DMS 273 treated with DMSO at 0.1 percent for 48 hours (cell line): ENCODE results near the gene AGAP2.
"Not testable (repeated sequence)": the region's sequence is repeated elsewhere in the genome, so short reads cannot be mapped to it uniquely, and the experiment has no call there.

Source experiments
- DNase-seq: peaks from one replicate; lab custom pipeline; 2025; lab: John Stamatoyannopoulos, UW

Gene AGAP2

DNA sequence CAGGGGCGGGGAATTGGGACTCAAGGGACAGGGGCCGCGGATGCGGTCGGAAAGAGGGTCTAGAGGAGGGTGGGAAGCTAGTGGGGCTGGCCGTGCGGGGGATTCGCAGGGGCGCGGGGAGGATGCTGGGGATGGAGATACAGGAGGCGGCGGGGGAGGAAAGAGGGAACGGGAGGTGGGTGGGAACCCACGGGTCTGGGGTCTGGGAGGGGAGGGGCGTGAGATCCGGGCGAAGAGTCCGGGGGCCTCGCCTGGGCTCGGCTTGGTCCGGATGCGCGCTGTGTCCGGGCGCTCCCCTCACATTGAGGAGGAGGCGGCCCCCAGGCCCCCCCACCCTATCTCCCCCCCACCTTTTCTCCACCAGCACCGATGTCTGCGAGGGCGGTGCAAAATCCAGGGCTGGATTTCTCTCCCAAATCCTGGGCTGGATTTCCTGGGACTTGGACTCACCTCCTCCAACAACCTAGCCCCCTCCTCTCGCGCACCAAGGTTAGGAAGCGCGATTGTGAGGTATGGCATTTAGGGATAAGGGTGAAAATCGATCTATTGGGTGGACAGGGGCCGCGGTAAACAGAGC is at the start of gene AGAP2:
AGAP2 (minus strand) TSS at position 82 of the 577 bp plus-strand sequence. CDS start 496 bp downstream, outside the sequence.
- DNase-seq: no peak

DNA sequence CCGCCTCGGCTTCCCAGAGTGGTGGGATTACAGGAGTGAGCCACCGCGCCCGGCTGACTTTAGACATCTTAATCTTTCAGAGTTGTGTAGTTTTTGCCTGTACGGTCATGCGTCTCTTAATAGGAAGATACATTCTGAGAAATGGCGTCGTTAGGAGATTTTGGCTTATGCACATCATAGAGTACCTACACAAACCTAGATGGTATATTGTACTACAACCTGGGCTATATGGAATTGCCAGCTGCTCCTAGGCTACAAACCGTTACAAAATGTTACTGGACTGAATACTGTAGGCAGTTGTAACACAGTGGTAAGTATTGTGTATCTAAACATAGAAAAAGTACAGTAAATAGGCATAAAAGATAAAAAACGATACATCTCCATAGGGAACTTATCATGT is 45.3 kb upstream of the AGAP2 start:
- DNase-seq: no peak

DNA sequence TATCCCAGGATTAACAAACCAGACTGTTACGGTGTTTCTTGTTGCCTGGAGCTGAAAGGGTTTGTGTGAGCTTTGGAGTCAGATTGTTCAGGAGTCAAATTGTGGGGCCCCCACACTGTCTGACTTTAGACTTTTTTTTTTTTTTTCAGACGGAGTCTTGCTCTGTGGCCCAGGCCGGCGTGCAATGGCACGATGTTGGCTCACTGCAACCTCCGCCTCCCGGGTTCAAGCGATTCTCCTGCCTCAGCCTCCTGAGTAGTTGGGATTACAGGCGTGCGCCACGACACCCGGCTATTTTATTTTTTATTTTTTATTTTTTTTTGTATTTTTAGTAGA is 44.9 kb upstream of the AGAP2 start:
- DNase-seq: no peak

DNA sequence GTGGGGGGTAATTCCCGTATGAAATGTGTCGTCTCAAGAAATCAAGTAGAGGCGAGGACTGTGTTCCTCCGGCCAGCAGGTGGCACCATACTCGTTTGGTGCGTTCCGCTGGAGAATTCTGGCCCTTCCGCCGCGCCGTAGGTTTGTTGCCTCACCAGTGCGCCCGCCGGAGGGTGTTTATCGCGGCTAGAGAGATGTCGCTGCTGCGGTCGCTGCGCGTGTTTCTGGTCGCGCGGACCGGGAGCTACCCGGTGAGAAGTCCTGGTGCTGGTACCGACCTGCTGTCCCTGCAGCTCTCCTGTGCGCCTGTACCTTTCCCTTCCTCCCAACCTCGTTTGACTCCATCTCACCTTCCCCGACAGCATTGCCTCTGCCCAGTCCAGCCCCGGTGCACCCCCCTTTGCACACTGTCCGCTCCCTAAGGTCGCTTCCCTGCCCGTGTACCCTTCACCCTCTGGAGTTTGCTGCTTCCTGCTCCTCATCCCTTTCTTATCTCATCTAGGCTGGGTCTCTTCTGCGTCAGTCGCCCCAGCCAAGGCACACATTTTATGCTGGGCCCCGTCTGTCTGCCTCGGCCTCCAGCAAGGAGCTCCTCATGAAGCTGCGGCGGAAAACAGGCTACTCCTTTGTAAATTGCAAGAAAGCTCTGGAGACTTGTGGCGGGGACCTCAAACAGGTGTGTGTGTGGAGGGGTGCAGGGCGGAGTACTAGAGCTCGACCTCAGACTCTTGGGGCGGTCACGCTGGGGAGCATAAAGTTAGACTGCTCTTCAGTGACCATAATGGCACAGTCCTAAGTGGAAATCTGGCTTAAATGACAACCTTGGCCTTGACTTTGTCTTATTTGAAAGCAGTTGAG is 44.3 kb upstream of the AGAP2 start, which contains the start of gene TSFM:
TSFM (plus strand) TSS at position 180 of the 858 bp plus-strand sequence; CDS start at position 195, 15 bp downstream.
- peak; percentile 39 for DNase-seq

DNA sequence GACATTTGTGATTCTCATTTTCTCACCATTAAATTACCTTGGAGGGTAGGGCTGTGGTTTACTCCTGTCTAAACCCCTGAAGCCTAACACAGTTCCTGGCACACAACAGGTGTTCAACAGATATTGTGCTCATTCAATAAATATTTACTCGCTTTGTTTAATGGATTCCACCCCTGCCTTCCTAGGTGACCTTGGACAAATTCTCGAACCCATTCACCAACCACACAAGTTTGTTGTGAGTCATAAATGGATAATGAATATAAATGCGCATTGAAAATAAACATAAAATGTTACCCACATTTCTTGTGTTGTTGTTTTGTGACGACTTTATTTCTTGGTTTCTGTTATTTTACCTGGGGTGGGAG is 43.7 kb upstream of the AGAP2 start:
- no peak for DNase-seq

DNA sequence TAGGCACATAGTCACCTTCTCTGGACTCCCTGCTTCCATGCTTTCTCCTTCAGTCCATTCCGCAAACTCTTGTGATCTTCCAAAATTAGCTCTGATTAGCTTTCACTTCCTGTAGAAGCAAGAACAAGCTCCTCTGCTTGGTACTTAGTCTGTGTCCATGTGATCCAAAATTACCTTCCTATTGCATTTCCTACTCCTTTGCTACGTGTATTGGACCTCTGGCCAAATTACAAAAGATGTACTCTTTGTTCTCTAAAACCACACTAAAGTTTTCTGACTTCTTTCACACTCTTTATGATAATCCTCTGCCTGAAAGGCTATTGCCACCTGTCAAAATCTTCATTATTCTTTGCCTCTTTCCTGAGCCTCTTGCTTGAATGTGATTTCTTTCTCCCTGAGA is 43.3 kb upstream of the AGAP2 start:
- no peak for DNase-seq

DNA sequence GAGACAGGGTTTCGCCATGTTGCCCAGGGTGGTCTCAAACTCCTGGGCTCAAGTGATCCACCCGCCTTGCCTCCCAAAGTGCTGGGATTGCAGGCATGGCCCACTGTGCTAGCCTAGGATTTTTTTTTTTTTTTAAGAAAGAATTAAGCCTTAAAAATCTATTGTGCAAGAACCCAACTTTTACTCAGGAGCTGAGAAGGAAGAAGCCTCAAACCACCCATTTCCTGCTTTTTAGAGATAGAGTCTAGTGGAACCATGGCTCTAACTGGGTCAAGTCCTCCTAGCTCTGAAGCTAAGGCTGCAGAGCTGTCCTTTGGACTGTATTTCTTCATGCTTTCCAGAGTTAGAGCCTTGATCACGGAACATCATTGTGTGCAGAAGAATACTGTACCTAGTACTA is 42.7 kb upstream of the AGAP2 start:
- DNase-seq: no peak

DNA sequence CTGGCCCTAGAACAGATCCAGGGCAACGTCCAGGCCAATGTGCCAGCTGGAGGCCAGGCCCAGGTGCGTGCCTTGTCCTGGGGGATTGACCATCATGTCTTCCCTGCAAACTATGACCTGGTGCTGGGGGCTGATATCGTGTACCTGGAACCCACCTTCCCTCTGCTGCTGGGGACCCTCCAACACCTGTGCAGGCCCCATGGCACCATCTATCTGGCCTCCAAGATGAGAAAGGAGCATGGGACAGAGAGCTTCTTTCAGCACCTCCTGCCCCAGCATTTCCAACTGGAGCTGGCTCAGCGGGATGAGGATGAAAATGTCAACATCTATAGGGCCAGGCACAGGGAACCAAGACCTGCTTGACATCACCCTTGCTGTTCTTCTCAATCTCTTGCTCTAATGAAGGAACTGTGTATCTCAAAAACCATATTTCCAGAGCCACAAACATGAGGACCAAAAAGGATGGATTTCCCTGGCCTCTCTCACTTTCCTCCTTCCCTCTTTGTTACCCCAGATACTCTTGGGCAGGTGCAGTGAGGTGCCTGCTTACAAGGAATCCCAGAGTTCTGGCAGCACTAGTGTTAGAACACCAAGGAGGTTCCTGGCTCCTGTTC is 41.8 kb upstream of the AGAP2 start:
- DNase-seq: no peak

DNA sequence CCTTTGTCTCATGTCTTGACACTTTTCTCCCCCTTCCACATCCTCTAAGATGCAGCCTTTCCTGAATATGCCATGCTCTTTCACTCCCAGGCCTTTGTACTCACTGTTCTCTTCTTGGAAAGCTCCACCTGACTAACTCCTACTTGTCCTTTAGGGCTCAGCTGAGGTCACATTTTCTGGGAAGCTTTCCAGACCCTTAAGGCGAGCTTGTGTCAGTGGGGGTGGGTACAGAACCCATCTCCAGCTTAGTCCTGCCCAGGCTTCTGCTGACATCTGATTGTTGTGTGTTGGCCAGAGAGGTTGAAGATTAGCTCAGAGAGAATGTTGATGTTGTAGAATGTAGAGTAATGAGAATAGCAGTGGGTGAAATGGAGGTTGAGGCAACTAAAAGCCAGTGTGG is 41.2 kb upstream of the AGAP2 start:
- DNase-seq: no peak

DNA sequence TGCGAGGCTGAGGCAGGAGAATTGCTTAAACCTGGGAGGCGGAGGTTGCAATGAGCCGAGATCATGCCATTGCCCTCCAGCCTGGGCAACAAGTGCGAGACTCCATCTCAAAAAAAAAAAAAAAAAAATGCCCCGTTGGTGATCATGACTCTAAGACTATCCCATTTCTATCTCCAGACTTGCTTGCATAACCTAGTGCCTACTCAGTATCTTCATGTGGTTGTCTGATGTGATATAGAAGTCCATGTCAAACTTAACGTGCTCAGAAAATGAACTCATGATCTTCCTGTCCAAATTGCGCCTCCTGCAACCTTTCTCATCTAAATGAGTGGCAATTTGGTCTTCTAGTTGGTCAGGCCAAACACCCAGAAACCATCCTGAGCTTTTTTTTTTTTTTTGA is 39.4 kb upstream of the AGAP2 start:
- no peak for DNase-seq

DNA sequence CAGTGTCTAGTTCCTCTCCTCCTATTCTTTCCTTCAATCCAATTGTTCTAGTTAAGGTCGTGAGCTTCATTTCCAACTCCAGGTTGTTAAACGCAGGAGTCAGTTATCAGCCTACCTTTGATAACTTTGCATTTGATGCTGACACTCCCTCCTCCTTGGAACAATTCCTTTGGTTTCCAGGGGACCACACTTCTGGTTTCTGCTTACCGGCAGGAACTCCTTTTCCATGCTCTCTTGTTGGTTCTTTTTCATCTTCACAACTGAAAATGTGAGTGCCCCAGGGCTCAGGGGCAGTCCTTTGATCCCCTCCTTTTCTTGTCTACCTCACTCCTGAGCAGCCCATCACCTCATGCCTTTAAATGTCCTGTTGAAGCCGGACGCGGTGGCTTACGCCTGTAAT is 38.8 kb upstream of the AGAP2 start:
- no peak for DNase-seq

DNA sequence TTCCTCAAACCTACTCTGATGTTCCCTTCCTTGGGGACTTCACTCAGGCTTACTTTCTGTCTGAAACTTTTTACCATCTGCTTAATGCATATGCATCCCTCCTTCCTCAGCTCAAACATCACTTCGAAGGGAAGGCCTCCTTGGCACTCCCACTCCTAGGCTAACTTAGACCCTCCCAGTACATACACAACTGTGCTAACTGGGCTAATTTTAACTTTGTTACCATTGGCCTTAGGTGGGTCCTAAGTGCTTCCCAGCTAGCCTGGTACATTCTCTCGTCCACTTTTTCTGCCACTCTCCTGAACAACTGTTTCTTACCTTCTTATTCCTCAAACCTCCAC is 37.7 kb upstream of the AGAP2 start:
- no peak for DNase-seq

DNA sequence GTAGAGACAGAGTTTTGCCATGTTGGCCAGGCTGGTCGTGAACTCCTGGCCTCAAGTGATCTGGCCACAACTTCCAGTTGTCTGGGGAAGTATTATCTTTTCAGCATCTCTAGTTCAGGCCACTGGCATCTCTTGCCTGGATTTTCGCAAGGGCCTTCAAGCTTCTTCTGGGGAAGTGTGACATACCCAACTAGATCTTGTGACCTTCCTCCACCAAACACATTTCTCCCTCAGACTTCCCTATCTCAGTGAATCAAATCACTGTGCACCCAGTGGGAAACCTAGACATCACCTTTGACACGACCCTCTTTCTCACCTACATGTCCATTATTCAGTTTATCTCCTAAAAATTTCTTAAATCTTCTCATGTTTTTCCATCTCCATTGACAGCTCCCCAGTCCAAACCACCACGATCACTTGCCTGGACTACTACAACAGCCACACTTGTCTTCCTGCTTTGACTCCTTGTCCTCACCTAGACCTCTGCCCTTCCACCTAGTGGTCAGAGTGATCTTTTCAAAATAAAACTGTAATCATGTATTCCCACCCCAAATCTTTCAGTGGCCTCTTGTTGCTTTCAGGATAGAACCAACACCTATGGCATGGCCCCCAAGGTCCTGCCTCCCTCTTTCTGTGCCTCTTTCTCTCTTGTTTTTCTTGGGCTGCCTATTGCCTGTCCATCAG is 37.2 kb upstream of the AGAP2 start:
- no peak for DNase-seq

DNA sequence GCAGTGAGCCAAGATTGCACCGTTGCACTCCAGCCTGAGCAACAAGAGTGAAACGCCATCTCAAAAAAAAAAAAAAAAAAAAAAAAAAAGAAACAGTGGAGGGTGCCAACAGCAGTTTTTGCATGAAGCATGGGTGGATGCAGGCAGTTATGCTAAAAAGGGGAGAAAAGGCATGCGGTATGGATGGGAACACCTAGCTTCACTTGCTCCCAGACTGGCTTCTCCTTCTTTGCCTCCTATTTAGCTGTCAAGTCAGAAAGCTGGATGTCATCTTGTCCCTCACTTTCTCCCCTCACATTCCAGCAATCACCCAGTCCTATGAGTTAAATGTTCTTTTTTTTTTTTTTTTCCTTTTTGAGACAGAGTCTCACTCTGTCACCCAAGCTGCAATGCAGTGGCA is 36.5 kb upstream of the AGAP2 start:
- no peak for DNase-seq

DNA sequence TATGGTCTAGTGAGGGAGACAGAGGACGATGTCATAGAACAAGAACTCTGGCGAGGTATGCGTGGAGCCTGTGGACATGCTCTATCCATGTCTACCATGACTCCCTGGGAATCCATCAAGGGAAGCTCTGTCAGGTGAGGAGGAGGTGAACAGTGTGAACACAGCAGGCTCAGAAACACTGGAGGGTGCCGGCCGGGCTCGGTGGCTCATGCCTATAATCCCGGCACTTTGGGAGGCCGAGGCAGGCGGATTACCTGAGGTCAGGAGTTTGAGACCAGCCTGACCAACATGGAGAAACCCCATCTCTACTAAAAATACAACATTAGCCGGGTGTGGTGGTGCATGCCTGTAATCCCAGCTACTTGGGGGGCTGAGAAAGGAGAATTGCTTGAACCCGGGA is 36.1 kb upstream of the AGAP2 start:
- not testable (repeated sequence) for DNase-seq

DNA sequence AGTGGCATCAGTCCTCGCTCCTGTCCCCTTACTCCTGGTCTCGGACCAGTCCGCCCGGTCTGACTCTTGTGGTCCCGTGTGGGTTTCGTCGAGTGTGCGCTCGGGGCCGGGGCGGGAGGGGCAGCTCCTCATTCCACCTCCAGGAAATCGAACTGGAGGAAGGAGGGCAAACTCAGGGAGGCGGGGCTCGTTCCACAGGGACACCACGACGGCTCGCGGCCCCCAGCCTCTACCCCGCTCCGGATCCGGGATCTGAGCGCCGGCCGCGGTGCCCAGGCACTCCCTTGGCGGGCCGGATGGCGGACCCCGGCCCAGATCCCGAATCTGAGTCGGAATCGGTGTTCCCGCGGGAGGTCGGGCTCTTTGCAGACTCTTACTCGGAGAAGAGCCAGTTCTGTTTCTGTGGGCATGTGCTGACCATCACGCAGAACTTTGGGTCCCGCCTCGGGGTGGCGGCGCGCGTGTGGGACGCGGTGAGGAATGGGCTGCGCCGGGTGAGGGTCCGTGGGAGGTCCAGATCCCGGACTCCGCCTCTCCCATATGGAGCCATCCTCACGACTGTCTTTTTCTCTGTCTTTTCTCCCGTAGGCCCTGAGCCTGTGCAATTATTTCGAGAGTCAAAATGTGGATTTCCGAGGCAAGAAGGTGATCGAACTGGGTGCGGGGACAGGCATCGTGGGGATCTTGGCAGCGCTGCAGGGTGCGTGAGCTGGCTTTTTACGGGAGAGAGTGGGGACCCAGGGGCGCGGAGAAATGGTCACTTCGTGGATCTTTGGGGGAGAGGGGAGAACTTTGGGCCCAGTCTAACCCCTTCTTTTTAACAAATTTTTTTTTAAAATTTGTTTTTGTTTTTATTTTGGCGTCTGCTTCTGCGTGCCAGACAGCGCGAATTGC is 34.1 kb upstream of the AGAP2 start, which contains the start of gene EEF1AKMT3:
EEF1AKMT3 (plus strand) TSS at position 186 of the 894 bp plus-strand sequence; CDS start at position 297, 111 bp downstream.
- no peak for DNase-seq

DNA sequence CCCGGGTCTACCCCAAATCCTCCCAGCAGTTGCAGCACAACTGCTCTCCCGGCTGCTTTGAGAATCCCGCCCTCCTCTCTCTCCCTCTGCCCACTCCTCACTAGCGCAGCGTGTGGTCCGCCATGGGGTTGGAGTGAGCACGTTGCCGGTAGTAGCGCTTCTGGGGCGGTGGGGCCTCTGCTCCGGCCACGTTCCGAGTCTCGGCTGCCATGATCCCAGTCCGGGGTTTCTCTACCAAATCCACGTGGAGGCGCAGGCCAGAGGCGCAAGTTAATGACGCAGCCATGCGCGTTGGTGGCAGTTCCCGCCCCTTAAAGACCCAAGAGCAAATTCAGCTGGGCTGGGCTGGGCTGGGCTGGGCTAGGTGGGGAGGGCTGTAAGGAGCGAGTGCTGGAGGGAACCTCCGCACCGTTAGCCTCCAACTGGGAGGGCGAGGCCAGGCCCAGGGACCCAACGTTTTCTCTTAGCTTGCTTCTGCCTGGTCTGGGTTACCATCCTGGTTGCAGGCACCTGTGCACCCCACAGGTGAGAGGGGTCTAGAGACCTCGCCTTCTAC is 33.4 kb upstream of the AGAP2 start, which contains the start of gene METTL1:
METTL1 (minus strand) TSS at position 233 of the 556 bp plus-strand sequence; CDS start at position 211, 22 bp downstream.
- peak; percentile 88 for DNase-seq

DNA sequence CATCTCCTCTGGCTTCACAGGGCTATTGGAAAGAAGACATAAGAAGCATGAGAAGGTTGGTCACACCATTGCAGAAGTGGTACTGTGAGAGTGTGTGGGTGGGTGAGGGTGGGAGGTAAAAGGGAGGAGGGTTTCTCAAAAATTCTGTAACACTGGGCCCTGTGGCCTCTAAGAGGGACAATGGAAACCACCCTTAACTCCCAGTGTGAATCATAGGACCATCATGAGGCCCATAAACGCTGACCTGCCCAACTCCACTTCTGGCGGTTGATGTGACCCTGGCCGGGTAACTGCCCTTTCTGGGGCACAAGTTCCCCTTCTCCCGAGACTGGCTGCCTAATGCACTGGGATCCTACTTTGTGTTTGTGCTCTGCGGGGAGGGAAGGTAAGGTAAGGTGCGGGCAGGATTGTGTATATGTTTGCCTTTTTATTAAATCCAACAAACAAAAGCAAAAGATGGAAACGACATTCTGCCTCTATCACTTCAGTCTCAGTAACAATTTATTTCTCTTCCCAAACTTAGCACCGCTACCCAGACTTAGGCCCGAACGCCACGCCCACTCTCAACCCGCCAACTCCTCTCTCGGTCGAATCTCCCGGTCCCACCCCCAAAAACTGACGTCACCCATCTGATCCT is 32.8 kb upstream of the AGAP2 start:
- DNase-seq: peak; percentile 83

DNA sequence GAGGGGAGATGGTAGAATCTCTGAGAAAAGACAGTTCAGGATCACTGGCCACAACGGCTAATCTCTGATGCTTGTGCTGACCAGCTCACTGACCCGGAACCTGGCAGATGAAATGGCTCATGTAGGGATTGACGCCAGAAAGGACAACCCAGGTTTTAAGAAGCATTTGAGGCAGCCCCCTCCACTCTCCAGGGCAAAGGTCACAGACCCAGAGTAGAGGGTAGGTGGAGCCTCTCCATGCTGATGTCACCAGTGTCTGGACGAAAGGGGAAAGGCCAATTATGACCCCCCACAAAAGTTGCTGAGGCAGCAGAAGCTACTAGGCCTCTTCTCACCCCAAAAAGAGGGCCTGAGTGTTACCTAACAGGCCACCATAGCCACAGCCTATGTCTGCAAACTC is 32.2 kb upstream of the AGAP2 start:
- no peak for DNase-seq

DNA sequence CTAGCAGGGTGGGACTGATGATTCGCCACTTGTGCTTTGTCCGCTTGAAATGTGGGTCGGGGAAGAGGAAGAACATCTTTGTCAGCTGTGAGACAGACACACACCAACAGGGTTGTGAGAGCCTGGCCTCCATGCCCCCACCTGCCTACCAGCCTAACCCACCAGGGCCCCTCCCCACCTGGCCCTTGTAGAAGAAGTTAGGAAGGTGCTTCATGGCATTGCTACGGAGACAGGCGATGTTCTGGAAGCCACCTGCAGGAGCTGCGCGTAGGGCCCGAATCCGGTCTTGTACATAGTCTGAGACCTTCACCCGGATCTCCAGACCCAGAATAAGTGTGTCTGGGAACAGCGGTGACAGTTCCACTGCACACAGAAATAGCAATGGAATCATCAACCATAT is 31.1 kb upstream of the AGAP2 start:
- no peak for DNase-seq

DNA sequence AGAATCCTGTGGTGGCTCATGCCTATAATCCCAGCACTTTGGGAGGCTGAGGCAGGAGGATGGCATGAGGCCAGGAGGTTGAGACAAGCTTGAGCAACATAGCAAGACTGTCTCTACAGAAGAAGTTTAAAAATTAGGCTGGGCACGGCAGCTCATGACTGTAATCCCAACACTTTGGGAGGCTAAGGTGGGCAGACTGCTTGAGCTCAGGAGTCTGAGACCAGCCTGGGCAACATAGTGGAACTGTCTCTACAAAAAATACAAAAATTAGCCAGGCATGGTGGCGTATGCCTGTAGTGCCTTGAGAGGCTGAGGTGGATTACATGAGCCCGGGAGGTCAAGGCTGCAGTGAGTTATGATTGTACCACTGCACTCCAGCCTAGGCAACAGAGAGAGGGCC is 29.3 kb upstream of the AGAP2 start:
- DNase-seq: no peak
